Type B pancreatic cell (in vitro differentiated cells): ENCODE results near the gene USP17L27. TPM values are rescaled to one million over a fixed set of nuclear protein-coding genes. Genes with fewer than 3 reads are reported as not detected.
"Not testable (repeated sequence)": the region's sequence is repeated elsewhere in the genome, so short reads cannot be mapped to it uniquely, and the experiment has no call there.

ENCODE experiments used
- DNase-seq: peaks from one replicate; pipeline ENCODE4 v3.0.0; 2021; ENCODE audit warnings: mixed read lengths; ENCODE audit not compliant: unreplicated experiment; ENCODE audit errors: extremely low spot score
- H3K27ac Mint-ChIP-seq: 2 replicates; pipeline ENCODE4 v1.8.0; 2021; ENCODE audit warnings: mild to moderate bottlenecking, mixed read lengths
- H3K27me3 Mint-ChIP-seq: 2 replicates; pipeline ENCODE4 v1.8.0; 2021; ENCODE audit warnings: mixed read lengths
- H3K36me3 Mint-ChIP-seq: 2 replicates; pipeline ENCODE4 v1.8.0; 2021; ENCODE audit warnings: mixed read lengths
- H3K4me1 Mint-ChIP-seq: one replicate; pipeline ENCODE4 v1.8.0; 2021; ENCODE audit warnings: mixed read lengths; ENCODE audit not compliant: unreplicated experiment
- H3K4me3 Mint-ChIP-seq: 2 replicates; pipeline ENCODE4 v1.8.0; 2021; ENCODE audit warnings: mild to moderate bottlenecking, mixed read lengths
- H3K9me3 Mint-ChIP-seq: 2 replicates; pipeline ENCODE4 v1.8.0; 2021; ENCODE audit warnings: mixed read lengths
- long read RNA-seq: library from polyadenylated mRNA; unstranded; transcript quantifications from one replicate; pipeline ENCODE4 v2.0.0, GENCODE V29; 2020
- total RNA-seq: library from RNA; stranded (reverse); gene quantifications from 2 replicates; pipeline ENCODE4 v1.2.1, GENCODE V29; 2021; ENCODE audit warnings: low replicate concordance

USP17L27 gene
- total RNA-seq = not detected in 2 replicates
- long read RNA-seq = 0 reads

DNA sequence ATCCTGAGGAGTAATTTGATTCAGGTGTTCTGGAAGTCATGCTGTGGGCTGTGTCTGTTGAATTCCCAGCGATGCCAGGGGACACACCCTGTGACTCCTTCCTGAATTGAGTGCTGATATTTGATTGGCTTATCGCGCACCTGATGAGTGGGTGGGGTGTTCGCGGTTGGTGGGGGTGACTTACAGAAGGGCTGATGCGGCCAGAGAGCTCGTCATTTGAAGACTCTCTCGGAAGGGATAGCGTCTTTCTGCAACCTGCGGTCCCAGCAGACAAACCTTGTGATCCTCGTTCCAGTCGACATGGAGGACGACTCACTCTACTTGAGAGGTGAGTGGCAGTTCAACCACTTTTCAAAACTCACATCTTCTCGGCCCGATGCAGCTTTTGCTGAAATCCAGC, at the start of gene USP17L27:
USP17L27 (plus strand) TSS at position 301 of the 400 bp plus-strand sequence; CDS start at position 301, 0 bp downstream.
- not testable (repeated sequence) for H3K9me3 Mint-ChIP-seq, H3K27ac Mint-ChIP-seq, H3K36me3 Mint-ChIP-seq, DNase-seq, H3K4me3 Mint-ChIP-seq, H3K4me1 Mint-ChIP-seq, H3K27me3 Mint-ChIP-seq

DNA sequence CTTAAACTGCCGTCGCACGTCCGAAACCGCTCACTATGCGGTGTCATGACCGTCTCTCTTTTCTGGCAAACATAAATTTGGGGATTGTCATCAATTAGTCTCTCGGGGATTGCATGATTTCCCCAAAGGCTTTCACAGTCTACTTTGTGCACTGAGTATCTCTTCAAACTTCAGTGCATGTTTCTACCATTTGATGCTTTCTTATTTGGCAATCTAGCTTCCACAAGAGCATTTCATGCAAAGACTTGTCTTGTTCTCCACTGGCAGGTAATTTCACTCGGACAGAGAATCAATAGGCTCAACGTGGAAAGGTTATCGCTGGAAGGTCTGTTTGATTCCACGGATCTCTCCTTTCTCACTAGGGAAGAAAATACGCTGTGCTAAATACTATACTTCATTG, 19.8 kb upstream of the USP17L27 start:
- not testable (repeated sequence) for H3K4me1 Mint-ChIP-seq

DNA sequence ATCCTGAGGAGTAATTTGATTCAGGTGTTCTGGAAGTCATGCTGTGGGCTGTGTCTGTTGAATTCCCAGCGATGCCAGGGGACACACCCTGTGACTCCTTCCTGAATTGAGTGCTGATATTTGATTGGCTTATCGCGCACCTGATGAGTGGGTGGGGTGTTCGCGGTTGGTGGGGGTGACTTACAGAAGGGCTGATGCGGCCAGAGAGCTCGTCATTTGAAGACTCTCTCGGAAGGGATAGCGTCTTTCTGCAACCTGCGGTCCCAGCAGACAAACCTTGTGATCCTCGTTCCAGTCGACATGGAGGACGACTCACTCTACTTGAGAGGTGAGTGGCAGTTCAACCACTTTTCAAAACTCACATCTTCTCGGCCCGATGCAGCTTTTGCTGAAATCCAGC, 19.1 kb upstream of the USP17L27 start, which contains the start of gene USP17L24:
USP17L24 (plus strand) TSS at position 301 of the 400 bp plus-strand sequence; CDS start at position 301, 0 bp downstream.
- not testable (repeated sequence) for DNase-seq, H3K9me3 Mint-ChIP-seq, H3K27ac Mint-ChIP-seq, H3K27me3 Mint-ChIP-seq, H3K36me3 Mint-ChIP-seq, H3K4me1 Mint-ChIP-seq, H3K4me3 Mint-ChIP-seq

More for the DNA sequence above, 19.8 kb upstream of the USP17L27 start:
- not testable (repeated sequence) for H3K4me3 Mint-ChIP-seq, H3K9me3 Mint-ChIP-seq, H3K36me3 Mint-ChIP-seq, DNase-seq, H3K27ac Mint-ChIP-seq, H3K27me3 Mint-ChIP-seq

DNA sequence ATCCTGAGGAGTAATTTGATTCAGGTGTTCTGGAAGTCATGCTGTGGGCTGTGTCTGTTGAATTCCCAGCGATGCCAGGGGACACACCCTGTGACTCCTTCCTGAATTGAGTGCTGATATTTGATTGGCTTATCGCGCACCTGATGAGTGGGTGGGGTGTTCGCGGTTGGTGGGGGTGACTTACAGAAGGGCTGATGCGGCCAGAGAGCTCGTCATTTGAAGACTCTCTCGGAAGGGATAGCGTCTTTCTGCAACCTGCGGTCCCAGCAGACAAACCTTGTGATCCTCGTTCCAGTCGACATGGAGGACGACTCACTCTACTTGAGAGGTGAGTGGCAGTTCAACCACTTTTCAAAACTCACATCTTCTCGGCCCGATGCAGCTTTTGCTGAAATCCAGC, 14.3 kb upstream of the USP17L27 start, which contains the start of gene USP17L25:
USP17L25 (plus strand) TSS at position 301 of the 400 bp plus-strand sequence; CDS start at position 301, 0 bp downstream.
- DNase-seq, H3K36me3 Mint-ChIP-seq, H3K27me3 Mint-ChIP-seq, H3K4me1 Mint-ChIP-seq, H3K9me3 Mint-ChIP-seq, H3K4me3 Mint-ChIP-seq, H3K27ac Mint-ChIP-seq: not testable (repeated sequence)

DNA sequence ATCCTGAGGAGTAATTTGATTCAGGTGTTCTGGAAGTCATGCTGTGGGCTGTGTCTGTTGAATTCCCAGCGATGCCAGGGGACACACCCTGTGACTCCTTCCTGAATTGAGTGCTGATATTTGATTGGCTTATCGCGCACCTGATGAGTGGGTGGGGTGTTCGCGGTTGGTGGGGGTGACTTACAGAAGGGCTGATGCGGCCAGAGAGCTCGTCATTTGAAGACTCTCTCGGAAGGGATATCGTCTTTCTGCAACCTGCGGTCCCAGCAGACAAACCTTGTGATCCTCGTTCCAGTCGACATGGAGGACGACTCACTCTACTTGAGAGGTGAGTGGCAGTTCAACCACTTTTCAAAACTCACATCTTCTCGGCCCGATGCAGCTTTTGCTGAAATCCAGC, 9.6 kb upstream of the USP17L27 start, which contains the start of gene USP17L26:
USP17L26 (plus strand) TSS at position 301 of the 400 bp plus-strand sequence; CDS start at position 301, 0 bp downstream.
- not testable (repeated sequence) for H3K4me3 Mint-ChIP-seq

DNA sequence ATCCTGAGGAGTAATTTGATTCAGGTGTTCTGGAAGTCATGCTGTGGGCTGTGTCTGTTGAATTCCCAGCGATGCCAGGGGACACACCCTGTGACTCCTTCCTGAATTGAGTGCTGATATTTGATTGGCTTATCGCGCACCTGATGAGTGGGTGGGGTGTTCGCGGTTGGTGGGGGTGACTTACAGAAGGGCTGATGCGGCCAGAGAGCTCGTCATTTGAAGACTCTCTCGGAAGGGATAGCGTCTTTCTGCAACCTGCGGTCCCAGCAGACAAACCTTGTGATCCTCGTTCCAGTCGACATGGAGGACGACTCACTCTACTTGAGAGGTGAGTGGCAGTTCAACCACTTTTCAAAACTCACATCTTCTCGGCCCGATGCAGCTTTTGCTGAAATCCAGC, 4.8 kb upstream of the USP17L27 start, which contains the start of gene USP17L5:
USP17L5 (plus strand) TSS at position 301 of the 400 bp plus-strand sequence; CDS start at position 301, 0 bp downstream.
- DNase-seq, H3K9me3 Mint-ChIP-seq, H3K4me1 Mint-ChIP-seq, H3K36me3 Mint-ChIP-seq, H3K27ac Mint-ChIP-seq, H3K27me3 Mint-ChIP-seq, H3K4me3 Mint-ChIP-seq: not testable (repeated sequence)

More for the DNA sequence above, 9.6 kb upstream of the USP17L27 start, which contains the start of gene USP17L26:
- H3K27me3 Mint-ChIP-seq, H3K36me3 Mint-ChIP-seq, H3K4me1 Mint-ChIP-seq, H3K27ac Mint-ChIP-seq, DNase-seq, H3K9me3 Mint-ChIP-seq: not testable (repeated sequence)

DNA sequence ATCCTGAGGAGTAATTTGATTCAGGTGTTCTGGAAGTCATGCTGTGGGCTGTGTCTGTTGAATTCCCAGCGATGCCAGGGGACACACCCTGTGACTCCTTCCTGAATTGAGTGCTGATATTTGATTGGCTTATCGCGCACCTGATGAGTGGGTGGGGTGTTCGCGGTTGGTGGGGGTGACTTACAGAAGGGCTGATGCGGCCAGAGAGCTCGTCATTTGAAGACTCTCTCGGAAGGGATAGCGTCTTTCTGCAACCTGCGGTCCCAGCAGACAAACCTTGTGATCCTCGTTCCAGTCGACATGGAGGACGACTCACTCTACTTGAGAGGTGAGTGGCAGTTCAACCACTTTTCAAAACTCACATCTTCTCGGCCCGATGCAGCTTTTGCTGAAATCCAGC, 4.6 kb downstream of the USP17L27 start, which contains the start of gene USP17L28:
USP17L28 (plus strand) TSS at position 301 of the 400 bp plus-strand sequence; CDS start at position 301, 0 bp downstream.
- H3K27ac Mint-ChIP-seq, H3K4me3 Mint-ChIP-seq, H3K27me3 Mint-ChIP-seq, H3K9me3 Mint-ChIP-seq, H3K4me1 Mint-ChIP-seq, H3K36me3 Mint-ChIP-seq, DNase-seq: not testable (repeated sequence)

GRCh38 chr4:9350866-9351265, 6.9 kb downstream of the USP17L27 start:
- H3K9me3 Mint-ChIP-seq = not testable (repeated sequence)

DNA sequence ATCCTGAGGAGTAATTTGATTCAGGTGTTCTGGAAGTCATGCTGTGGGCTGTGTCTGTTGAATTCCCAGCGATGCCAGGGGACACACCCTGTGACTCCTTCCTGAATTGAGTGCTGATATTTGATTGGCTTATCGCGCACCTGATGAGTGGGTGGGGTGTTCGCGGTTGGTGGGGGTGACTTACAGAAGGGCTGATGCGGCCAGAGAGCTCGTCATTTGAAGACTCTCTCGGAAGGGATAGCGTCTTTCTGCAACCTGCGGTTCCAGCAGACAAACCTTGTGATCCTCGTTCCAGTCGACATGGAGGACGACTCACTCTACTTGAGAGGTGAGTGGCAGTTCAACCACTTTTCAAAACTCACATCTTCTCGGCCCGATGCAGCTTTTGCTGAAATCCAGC, 9.4 kb downstream of the USP17L27 start, which contains the start of gene USP17L29:
USP17L29 (plus strand) TSS at position 301 of the 400 bp plus-strand sequence; CDS start at position 301, 0 bp downstream.
- H3K36me3 Mint-ChIP-seq, H3K4me1 Mint-ChIP-seq, H3K4me3 Mint-ChIP-seq, DNase-seq, H3K27me3 Mint-ChIP-seq, H3K27ac Mint-ChIP-seq, H3K9me3 Mint-ChIP-seq: not testable (repeated sequence)

More at GRCh38 chr4:9350866-9351265, 6.9 kb downstream of the USP17L27 start:
- H3K27ac Mint-ChIP-seq, H3K4me1 Mint-ChIP-seq, DNase-seq, H3K27me3 Mint-ChIP-seq, H3K36me3 Mint-ChIP-seq, H3K4me3 Mint-ChIP-seq: not testable (repeated sequence)

DNA sequence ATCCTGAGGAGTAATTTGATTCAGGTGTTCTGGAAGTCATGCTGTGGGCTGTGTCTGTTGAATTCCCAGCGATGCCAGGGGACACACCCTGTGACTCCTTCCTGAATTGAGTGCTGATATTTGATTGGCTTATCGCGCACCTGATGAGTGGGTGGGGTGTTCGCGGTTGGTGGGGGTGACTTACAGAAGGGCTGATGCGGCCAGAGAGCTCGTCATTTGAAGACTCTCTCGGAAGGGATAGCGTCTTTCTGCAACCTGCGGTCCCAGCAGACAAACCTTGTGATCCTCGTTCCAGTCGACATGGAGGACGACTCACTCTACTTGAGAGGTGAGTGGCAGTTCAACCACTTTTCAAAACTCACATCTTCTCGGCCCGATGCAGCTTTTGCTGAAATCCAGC, 18.9 kb downstream of the USP17L27 start, which contains the start of gene USP17L30:
USP17L30 (plus strand) TSS at position 301 of the 400 bp plus-strand sequence; CDS start at position 301, 0 bp downstream.
- H3K27ac Mint-ChIP-seq, H3K36me3 Mint-ChIP-seq, H3K27me3 Mint-ChIP-seq, DNase-seq, H3K4me1 Mint-ChIP-seq, H3K4me3 Mint-ChIP-seq, H3K9me3 Mint-ChIP-seq: not testable (repeated sequence)

- H3K9me3 Mint-ChIP-seq, H3K36me3 Mint-ChIP-seq, H3K4me1 Mint-ChIP-seq, H3K4me3 Mint-ChIP-seq, DNase-seq, H3K27ac Mint-ChIP-seq, H3K27me3 Mint-ChIP-seq: not testable (repeated sequence)
Measured at GRCh38 chr4:9379881-9380280, 35.9 kb downstream of the USP17L27 start.
